ENCODE data around the gene TMPRSS6. TPM values are rescaled to one million over a fixed set of nuclear protein-coding genes. Genes with fewer than 3 reads are reported as not detected.

TMPRSS6 gene
- total RNA-seq, 8 experiments from 2014 or later, result 0.05 to 0.56 (median 0.18) TPM; not detected in 1

GRCh38 chr22:37053310-37054055, 56.0 kb downstream of the TMPRSS6 start:
- Histone ChIP-seq H3K27ac (no peak overlapping the region), H3K4me3 (no peak overlapping the region), H3K4me1 (replicated peaks in 1 of 2) (peaks cover 0 to 6% of the 10 kb centered on the region in 2 donors)
- 60 to 100% (median 91%) methylated on average over 1 to 7 of the region's 16 CpGs; no CpG with 5 or more reads in 5 of the 10 experiments for WGBS, 10 experiments
- peak in 3 of 8 experiments; percentile 2 to 55 (median 22) for ATAC-seq (replicated peaks in 6 of 8)
- in situ Hi-C loops (cut with MboI; ENCODE audit: low pct_unique_long_range_greater_than_20kb in 2 of 9, low sequenced_read_pairs in 9 of 9, unreplicated experiment in 9 of 9), result no loop called here

GRCh38 chr22:37052386-37053309, 56.9 kb downstream of the TMPRSS6 start:
- WGBS, 10 experiments, result 68 to 100% (median 77%) methylated on average over 1 to 8 of the region's 25 CpGs; no CpG with 5 or more reads in 5 of the 10 experiments

GRCh38 chr22:37051391-37052385, 57.8 kb downstream of the TMPRSS6 start, which contains the start of gene KCTD17:
KCTD17 (plus strand) TSS chr22:37051742; CDS start chr22:37051761, 19 bp downstream.
- in situ Hi-C loops (cut with MboI; ENCODE audit: low pct_unique_long_range_greater_than_20kb in 2 of 9, low sequenced_read_pairs in 9 of 9, unreplicated experiment in 9 of 9), result no loop called here

More at GRCh38 chr22:37052386-37053309, 56.9 kb downstream of the TMPRSS6 start:
- no peak overlapping the region for H3K27ac ChIP-seq
- ATAC-seq (replicated peaks in 6 of 8), result no peak
- peaks cover 0 to 6% of the 10 kb centered on the region in 2 donors for H3K4me1 ChIP-seq (replicated peaks in 1 of 2)
- H3K4me3 ChIP-seq, result peak overlapping the region; percentile 64 to 99 (median 96)
- in situ Hi-C loops (cut with MboI; ENCODE audit: low pct_unique_long_range_greater_than_20kb in 2 of 9, low sequenced_read_pairs in 9 of 9, unreplicated experiment in 9 of 9), result no loop called here

GRCh38 chr22:37050913-37051312, 58.6 kb downstream of the TMPRSS6 start:
- ATAC-seq (replicated peaks in 6 of 8), result no peak
- 90 to 100% (median 94%) methylated on average over 2 to 4 of the region's 6 CpGs; no CpG with 5 or more reads in 4 of the 10 experiments for WGBS, 10 experiments
- H3K4me1 ChIP-seq (replicated peaks in 1 of 2), result peaks cover 0 to 9% of the 10 kb centered on the region in 2 donors
- H3K4me3 ChIP-seq, result peak overlapping the region in 1 of 5 donors; percentile 99
- H3K27ac ChIP-seq, result no peak overlapping the region
- in situ Hi-C loops (cut with MboI; ENCODE audit: low pct_unique_long_range_greater_than_20kb in 2 of 9, low sequenced_read_pairs in 9 of 9, unreplicated experiment in 9 of 9), result no loop called here

More at GRCh38 chr22:37051391-37052385, 57.8 kb downstream of the TMPRSS6 start, which contains the start of gene KCTD17:
- H3K4me1 ChIP-seq (replicated peaks in 1 of 2), result peaks cover 0 to 9% of the 10 kb centered on the region in 2 donors
- ATAC-seq (replicated peaks in 6 of 8), result peak; percentile 90 to 98 (median 94)
- H3K27ac ChIP-seq, result peak within 1 kb of the TSS; percentile 33 to 45
- peak within 1 kb of the TSS; percentile 64 to 99 (median 96) for H3K4me3 ChIP-seq
- WGBS, 10 experiments, result 2% methylated on average over 13 of the region's 89 CpGs; no CpG with 5 or more reads in 9 of the 10 experiments

GRCh38 chr22:37049224-37049623, 60.3 kb downstream of the TMPRSS6 start:
- Histone ChIP-seq H3K27ac (no peak overlapping the region), H3K4me3 (no peak overlapping the region), H3K4me1 (replicated peaks in 1 of 2) (peaks cover 0 to 9% of the 10 kb centered on the region in 2 donors)
- 21 to 89% (median 65%) methylated on average over 1 to 2 of the region's 2 CpGs; no CpG with 5 or more reads in 6 of the 10 experiments for WGBS, 10 experiments
- no peak for ATAC-seq (replicated peaks in 6 of 8)
- in situ Hi-C loops (cut with MboI; ENCODE audit: low pct_unique_long_range_greater_than_20kb in 2 of 9, low sequenced_read_pairs in 9 of 9, unreplicated experiment in 9 of 9), result no loop called here

- Histone ChIP-seq H3K4me3 (no peak overlapping the region), H3K27ac (no peak overlapping the region), H3K4me1 (replicated peaks in 1 of 2) (peaks cover 0 to 16% of the 10 kb centered on the region in 2 donors)
- in situ Hi-C loops (cut with MboI; ENCODE audit: low pct_unique_long_range_greater_than_20kb in 2 of 9, low sequenced_read_pairs in 9 of 9, unreplicated experiment in 9 of 9), result no loop called here
- no peak for ATAC-seq (replicated peaks in 6 of 8)
- WGBS, 10 experiments, result 90 to 100% (median 100%) methylated on average over 1 to 2 of the region's 6 CpGs; no CpG with 5 or more reads in 7 of the 10 experiments
Observed at GRCh38 chr22:37048133-37048532, 61.4 kb downstream of the TMPRSS6 start.

- Histone ChIP-seq H3K27ac (no peak overlapping the region), H3K4me1 (replicated peaks in 1 of 2) (peaks cover 0 to 10% of the 10 kb centered on the region in 2 donors), H3K4me3 (no peak overlapping the region)
- WGBS, 10 experiments, result 67 to 100% (median 84%) methylated on average over 1 to 7 of the region's 7 CpGs; no CpG with 5 or more reads in 4 of the 10 experiments
- ATAC-seq (replicated peaks in 6 of 8), result no peak
- in situ Hi-C loops (cut with MboI; ENCODE audit: low pct_unique_long_range_greater_than_20kb in 2 of 9, low sequenced_read_pairs in 9 of 9, unreplicated experiment in 9 of 9), result no loop called here
Observed at GRCh38 chr22:37047006-37047405, 62.5 kb downstream of the TMPRSS6 start.

- ATAC-seq (replicated peaks in 6 of 8), result no peak
- in situ Hi-C loops (cut with MboI; ENCODE audit: low pct_unique_long_range_greater_than_20kb in 2 of 9, low sequenced_read_pairs in 9 of 9, unreplicated experiment in 9 of 9), result no loop called here
- Histone ChIP-seq H3K4me1 (replicated peaks in 1 of 2) (peaks cover 0 to 10% of the 10 kb centered on the region in 2 donors), H3K27ac (no peak overlapping the region), H3K4me3 (no peak overlapping the region)
- WGBS, 10 experiments, result 50 to 100% (median 100%) methylated on average over 1 to 2 of the region's 6 CpGs; no CpG with 5 or more reads in 5 of the 10 experiments
Observed at GRCh38 chr22:37046589-37046988, 62.9 kb downstream of the TMPRSS6 start.

- Histone ChIP-seq H3K4me3 (no peak overlapping the region), H3K4me1 (replicated peaks in 1 of 2) (peaks cover 0 to 10% of the 10 kb centered on the region in 2 donors), H3K27ac (no peak overlapping the region)
- ATAC-seq (replicated peaks in 6 of 8), result peak in 1 of 8 experiments; percentile 26
- 6 to 67% (median 41%) methylated on average over 1 to 4 of the region's 4 CpGs for WGBS, 10 experiments
- in situ Hi-C loops (cut with MboI; ENCODE audit: low pct_unique_long_range_greater_than_20kb in 2 of 9, low sequenced_read_pairs in 9 of 9, unreplicated experiment in 9 of 9), result no loop called here
Observed at GRCh38 chr22:37045958-37046357, 63.6 kb downstream of the TMPRSS6 start.

GRCh38 chr22:37044634-37045625, 64.6 kb downstream of the TMPRSS6 start:
- no peak overlapping the region for H3K4me3 ChIP-seq
- in situ Hi-C loops (cut with MboI; ENCODE audit: low pct_unique_long_range_greater_than_20kb in 2 of 9, low sequenced_read_pairs in 9 of 9, unreplicated experiment in 9 of 9), result no loop called here

More at GRCh38 chr22:37044634-37045625, 64.6 kb downstream of the TMPRSS6 start:
- ATAC-seq (replicated peaks in 6 of 8), result peak in 3 of 8 experiments; percentile 6 to 15 (median 13)
- 0 to 100% (median 79%) methylated on average over 1 to 8 of the region's 9 CpGs; no CpG with 5 or more reads in 2 of the 10 experiments for WGBS, 10 experiments
- peaks cover 0 to 10% of the 10 kb centered on the region in 2 donors for H3K4me1 ChIP-seq (replicated peaks in 1 of 2)
- H3K27ac ChIP-seq, result no peak overlapping the region

Measured in motor neuron (in vitro differentiated cells).